Hepatocyte (in vitro differentiated cells): ENCODE data around the gene HNF1A. TPM values are rescaled to one million over a fixed set of nuclear protein-coding genes. Genes with fewer than 3 reads are reported as not detected.

Source experiments
- DNase-seq: peaks from one replicate; pipeline ENCODE4 v3.0.0-alpha.2; 2016; ENCODE audit warnings: low spot score
- H2AFZ ChIP-seq: fragments of 200-600 bp; sonication (generic); 2 replicates; pipeline ENCODE4 v1.6.0; 2016; ENCODE audit warnings: antibody characterized with exemption, mild to moderate bottlenecking
- H3K27ac ChIP-seq: fragments of 200-600 bp; sonication (generic); 2 replicates; pipeline ENCODE4 v1.5.1; 2016; ENCODE audit warnings: mild to moderate bottlenecking
- H3K27me3 ChIP-seq: fragments of 200-600 bp; sonication (generic); 2 replicates; pipeline ENCODE4 v1.6.1; 2016
- H3K36me3 ChIP-seq: fragments of 200-600 bp; sonication (generic); replicated peaks from 2 replicates; pipeline ENCODE4 v1.5.1; 2016; ENCODE audit warnings: low read depth; ENCODE audit not compliant: insufficient read depth
- H3K4me1 ChIP-seq: fragments of 200-600 bp; sonication (generic); 2 replicates; pipeline ENCODE4 v1.5.1; 2016; ENCODE audit warnings: mild to moderate bottlenecking, moderate library complexity; ENCODE audit not compliant: insufficient read depth
- H3K4me2 ChIP-seq: fragments of 200-600 bp; sonication (generic); 2 replicates; pipeline ENCODE4 v1.6.0; 2016
- H3K4me3 ChIP-seq: fragments of 200-600 bp; sonication (generic); 2 replicates; pipeline ENCODE4 v1.5.1; 2016; ENCODE audit warnings: mild to moderate bottlenecking
- H3K79me2 ChIP-seq: fragments of 200-600 bp; sonication (generic); 2 replicates; pipeline ENCODE4 v1.6.0; 2017; ENCODE audit warnings: mild to moderate bottlenecking
- H3K9me2 ChIP-seq: fragments of 200-600 bp; sonication (generic); replicated peaks from 2 replicates; pipeline ENCODE4 v1.6.0; 2017; ENCODE audit warnings: mild to moderate bottlenecking; ENCODE audit not compliant: insufficient read depth
- H3K9me3 ChIP-seq: fragments of 200-600 bp; sonication (generic); 2 replicates; pipeline ENCODE4 v1.5.1; 2016; ENCODE audit warnings: low read depth, mild to moderate bottlenecking
- H4K20me1 ChIP-seq: fragments of 200-600 bp; sonication (generic); 2 replicates; pipeline ENCODE4 v1.6.0; 2016; ENCODE audit warnings: mild to moderate bottlenecking; ENCODE audit not compliant: insufficient read depth, poor library complexity, severe bottlenecking
- CTCF ChIP-seq: fragments of 200-600 bp; sonication (generic); IDR thresholded peaks from 2 replicates; pipeline ENCODE4 v1.5.1; 2016; ENCODE audit warnings: antibody characterized with exemption, mild to moderate bottlenecking; ENCODE audit not compliant: poor library complexity
- EZH2 ChIP-seq: fragments of 200-600 bp; sonication (generic); IDR thresholded peaks from 2 replicates; pipeline ENCODE4 v1.6.1; 2016; ENCODE audit warnings: antibody characterized with exemption, mild to moderate bottlenecking, borderline replicate concordance
- EZH2phosphoT487 ChIP-seq: fragments of 200-600 bp; sonication (generic); IDR thresholded peaks from one replicate; pipeline ENCODE4 v1.6.1; 2018; ENCODE audit warnings: antibody characterized with exemption, mild to moderate bottlenecking, low read depth, moderate library complexity; ENCODE audit not compliant: unreplicated experiment, severe bottlenecking
- WGBS: methylation state at CpG from one replicate; pipeline ENCODE4 v1.1.6; 2016; ENCODE audit warnings: low lambda C conversion rate; ENCODE audit errors: missing lambda C conversion rate; 5-methylcytosine and 5-hydroxymethylcytosine counted together
- polyA plus RNA-seq: library from polyadenylated mRNA; unstranded; fragments of >200 nt; fragmentation: Nextera tagmentation; extraction: Ambion mirVana; gene quantifications from 2 replicates; pipeline ENCODE4 v1.2.1, GENCODE V29; 2016
- total RNA-seq: library from RNA; depleted of rRNA; stranded (reverse); fragments of >200 nt; gene quantifications from 2 replicates; pipeline ENCODE4 v1.2.3, GENCODE V29; 2014

The HNF1A gene
- total and polyA plus RNA-seq, 2 experiments from 2014 or later: 16.7 to 23.9 TPM

- 60% methylated on average over 3 of the region's 3 CpGs for WGBS
- H3K4me3 ChIP-seq: no peak overlapping the region
Observed at GRCh38 chr12:120984351-120984898, 6.1 kb downstream of the HNF1A start.

GRCh38 chr12:120988234-120988633 is 9.9 kb downstream of the HNF1A start:
- Histone ChIP-seq H2AFZ (no peak overlapping the region), H4K20me1 (no peaks in the 10 kb centered on the region), H3K36me3 (no peaks in the 10 kb centered on the region), H3K4me1 (peaks cover 14% of the 10 kb centered on the region), H3K27me3 (no peaks in the 10 kb centered on the region), H3K4me3 (no peak overlapping the region), H3K79me2 (peaks cover 8% of the 10 kb centered on the region), H3K9me2 (no peaks in the 10 kb centered on the region), H3K27ac (no peak overlapping the region), H3K9me3 (no peaks in the 10 kb centered on the region), H3K4me2 (no peak overlapping the region)
- WGBS: 96% methylated on average over 4 of the region's 4 CpGs
- DNase-seq: no peak
- TF ChIP-seq EZH2phosphoT487: no peak

More at GRCh38 chr12:120984351-120984898, 6.1 kb downstream of the HNF1A start:
- peaks cover 17% of the 10 kb centered on the region for H3K4me1 ChIP-seq
- no peaks in the 10 kb centered on the region for H3K36me3 ChIP-seq
- DNase-seq: peak; percentile 81
- no peaks in the 10 kb centered on the region for H3K9me3 ChIP-seq
- no peak overlapping the region for H2AFZ ChIP-seq
- no peaks in the 10 kb centered on the region for H3K9me2 ChIP-seq
- no peaks in the 10 kb centered on the region for H3K27me3 ChIP-seq
- H4K20me1 ChIP-seq: no peaks in the 10 kb centered on the region
- H3K79me2 ChIP-seq: peaks cover 28% of the 10 kb centered on the region
- H3K27ac ChIP-seq: peak overlapping the region; percentile 92
- no peak for TF ChIP-seq EZH2
- TF ChIP-seq CTCF: no peak
- no peak for TF ChIP-seq EZH2phosphoT487
- H3K4me2 ChIP-seq: peak overlapping the region; percentile 66

- H3K27ac ChIP-seq: no peak overlapping the region
- H3K4me3 ChIP-seq: no peak overlapping the region
- no peak overlapping the region for H3K4me2 ChIP-seq
- H3K9me3 ChIP-seq: no peaks in the 10 kb centered on the region
- peaks cover 7% of the 10 kb centered on the region for H3K79me2 ChIP-seq
- H4K20me1 ChIP-seq: no peaks in the 10 kb centered on the region
- peaks cover 11% of the 10 kb centered on the region for H3K4me1 ChIP-seq
- no peak overlapping the region for H2AFZ ChIP-seq
- H3K36me3 ChIP-seq: no peaks in the 10 kb centered on the region
- TF ChIP-seq CTCF (no peak), EZH2 (no peak), EZH2phosphoT487 (no peak)
- DNase-seq: no peak
- H3K27me3 ChIP-seq: no peaks in the 10 kb centered on the region
- H3K9me2 ChIP-seq: no peaks in the 10 kb centered on the region
- 94% methylated on average over 17 of the region's 17 CpGs for WGBS
Observed at GRCh38 chr12:120988658-120989057, 10.3 kb downstream of the HNF1A start.

- no peak overlapping the region for H3K4me3 ChIP-seq
- H3K4me2 ChIP-seq: no peak overlapping the region
- H3K79me2 ChIP-seq: peaks cover 6% of the 10 kb centered on the region
- no peaks in the 10 kb centered on the region for H3K27me3 ChIP-seq
- H3K36me3 ChIP-seq: no peaks in the 10 kb centered on the region
- H3K27ac ChIP-seq: no peak overlapping the region
- H4K20me1 ChIP-seq: no peaks in the 10 kb centered on the region
- H3K9me3 ChIP-seq: no peaks in the 10 kb centered on the region
- H3K9me2 ChIP-seq: no peaks in the 10 kb centered on the region
- DNase-seq: no peak
- H2AFZ ChIP-seq: no peak overlapping the region
- WGBS: 88% methylated on average over 3 of the region's 3 CpGs
- no peak for TF ChIP-seq EZH2phosphoT487
- TF ChIP-seq CTCF: no peak
- TF ChIP-seq EZH2: no peak
- peaks cover 4% of the 10 kb centered on the region for H3K4me1 ChIP-seq
Observed at GRCh38 chr12:120989687-120990086, 11.3 kb downstream of the HNF1A start.
